Dermis blood vessel endothelial cell (primary cell): Measurements from ENCODE around the gene HS3ST3A1. TPM values are rescaled to one million over a fixed set of nuclear protein-coding genes. Genes with fewer than 3 reads are reported as not detected.

Experiments used
- DNase-seq: peaks from one replicate; pipeline ENCODE4 v3.0.0; 2010
- total RNA-seq: library from RNA; depleted of rRNA; stranded (reverse); fragments of >200 nt; gene quantifications from 2 replicates; pipeline ENCODE4 v1.2.3, GENCODE V29; 2014

HS3ST3A1 gene
- total RNA-seq, 1 donor from 2014 or later: 0.17 TPM

- no peak for DNase-seq
Measured at GRCh38 chr17:13490427-13490826, 111.3 kb downstream of the HS3ST3A1 start.

GRCh38 chr17:13485327-13485726 lies 116.4 kb downstream of the HS3ST3A1 start:
- no peak for DNase-seq

GRCh38 chr17:13484020-13484419 lies 117.7 kb downstream of the HS3ST3A1 start:
- no peak for DNase-seq

- no peak for DNase-seq
Measured at GRCh38 chr17:13480877-13481276, 120.9 kb downstream of the HS3ST3A1 start.

GRCh38 chr17:13478326-13478830 lies 123.4 kb downstream of the HS3ST3A1 start:
- no peak for DNase-seq

- DNase-seq: no peak
Measured at GRCh38 chr17:13477180-13477611, 124.5 kb downstream of the HS3ST3A1 start.

GRCh38 chr17:13476720-13477119 lies 125.0 kb downstream of the HS3ST3A1 start:
- no peak for DNase-seq

GRCh38 chr17:13475574-13476223 lies 126.0 kb downstream of the HS3ST3A1 start:
- no peak for DNase-seq

GRCh38 chr17:13474073-13474800 lies 127.5 kb downstream of the HS3ST3A1 start:
- DNase-seq: no peak

- no peak for DNase-seq
Measured at GRCh38 chr17:13465678-13466077, 136.1 kb downstream of the HS3ST3A1 start.

GRCh38 chr17:13462673-13463124 lies 139.0 kb downstream of the HS3ST3A1 start:
- no peak for DNase-seq

- DNase-seq: no peak
Measured at GRCh38 chr17:13462146-13462545, 139.6 kb downstream of the HS3ST3A1 start.

- DNase-seq: no peak
Measured at GRCh38 chr17:13460261-13461000, 141.3 kb downstream of the HS3ST3A1 start.

GRCh38 chr17:13457783-13458182 lies 143.9 kb downstream of the HS3ST3A1 start:
- DNase-seq: no peak
